ENCODE measurements around the gene ABCB10. TPM values are rescaled to one million over a fixed set of nuclear protein-coding genes. Genes with fewer than 3 reads are reported as not detected.

ABCB10 gene
- total RNA-seq, 1 donor from 2014 or later: 14.5 TPM

DNA sequence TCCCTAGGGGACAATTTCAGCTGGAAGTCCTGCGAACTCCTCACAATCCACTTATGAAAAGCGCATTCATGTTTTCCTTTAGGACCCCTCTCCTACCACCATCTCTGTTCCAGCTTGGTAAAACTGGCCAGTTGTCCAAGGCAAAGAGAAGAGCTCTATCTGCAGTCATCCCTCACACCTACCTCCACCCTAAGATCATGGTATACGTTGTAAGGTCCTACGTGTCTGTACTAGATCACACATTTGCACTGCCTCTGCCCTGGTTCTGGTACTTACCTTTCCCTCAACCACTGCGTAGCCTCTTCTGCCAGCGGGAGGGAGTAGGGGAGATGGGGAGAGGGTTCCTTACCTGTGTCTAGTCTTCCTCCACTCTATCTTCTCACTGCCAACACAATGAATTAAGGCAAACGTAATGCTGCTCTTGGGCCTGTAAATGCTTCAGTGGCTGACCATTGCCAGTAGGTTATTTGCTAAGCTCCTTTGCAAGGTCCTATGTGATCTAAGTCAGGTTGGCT lies 49.6 kb downstream of the ABCB10 start:
- TF ChIP-seq, protein P1, sequence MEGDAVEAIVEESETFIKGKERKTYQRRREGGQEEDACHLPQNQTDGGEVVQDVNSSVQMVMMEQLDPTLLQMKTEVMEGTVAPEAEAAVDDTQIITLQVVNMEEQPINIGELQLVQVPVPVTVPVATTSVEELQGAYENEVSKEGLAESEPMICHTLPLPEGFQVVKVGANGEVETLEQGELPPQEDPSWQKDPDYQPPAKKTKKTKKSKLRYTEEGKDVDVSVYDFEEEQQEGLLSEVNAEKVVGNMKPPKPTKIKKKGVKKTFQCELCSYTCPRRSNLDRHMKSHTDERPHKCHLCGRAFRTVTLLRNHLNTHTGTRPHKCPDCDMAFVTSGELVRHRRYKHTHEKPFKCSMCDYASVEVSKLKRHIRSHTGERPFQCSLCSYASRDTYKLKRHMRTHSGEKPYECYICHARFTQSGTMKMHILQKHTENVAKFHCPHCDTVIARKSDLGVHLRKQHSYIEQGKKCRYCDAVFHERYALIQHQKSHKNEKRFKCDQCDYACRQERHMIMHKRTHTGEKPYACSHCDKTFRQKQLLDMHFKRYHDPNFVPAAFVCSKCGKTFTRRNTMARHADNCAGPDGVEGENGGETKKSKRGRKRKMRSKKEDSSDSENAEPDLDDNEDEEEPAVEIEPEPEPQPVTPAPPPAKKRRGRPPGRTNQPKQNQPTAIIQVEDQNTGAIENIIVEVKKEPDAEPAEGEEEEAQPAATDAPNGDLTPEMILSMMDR (IDR thresholded peaks at IDR 0.05): no peak
- ChIA-PET POLR2A (interaction anchor here (1.0 to 3.5 kb wide), 8 partner anchors 18 to 1344 kb away, joined by 3 to 47 read pairs (median 6); partner anchors contain the start of genes ABCB10, CCSAP, IBA57 and RAB4A), CTCF (interaction anchor here (0.8 to 3.8 kb wide), 3 partner anchors 27 to 250 kb away, joined by 3 to 20 read pairs (median 16); no protein-coding TSS in a partner anchor)
- Mint-ChIP-seq H3K27ac (peak overlapping the region; percentile 97), H3K27me3 (peaks cover 1% of the 10 kb centered on the region), H3K36me3 (ENCODE audit: low read depth) (peaks cover 18% of the 10 kb centered on the region), H3K4me3 (peak overlapping the region; percentile 90), H3K4me1 (peaks cover 26% of the 10 kb centered on the region), H3K9me3 (no peaks in the 10 kb centered on the region)
- ATAC-seq (ENCODE audit: low read depth) (no peak), DNase-seq (no peak)
- intact Hi-C loops (cut with micrococcal nuclease): loop anchor here (1.0 to 10.0 kb wide), 6 partner anchors 29 to 1424 kb away; partner anchors contain the start of genes ABCB10, ARF1, RAB4A and TAF5L

GRCh38 chr1:229507951-229508822 lies 50.3 kb downstream of the ABCB10 start, which contains the start of gene NUP133:
Gene NUP133 (minus strand): TSS chr1:229508341. CDS start chr1:229508249, 92 bp downstream.
- DNase-seq: peak; percentile 97
- intact Hi-C loops (cut with micrococcal nuclease): loop anchor here (1.0 to 10.0 kb wide), 6 partner anchors 28 to 1423 kb away; partner anchors contain the start of genes ABCB10, ARF1, RAB4A and TAF5L
- no peaks in the 10 kb centered on the region for H3K9me3 Mint-ChIP-seq
- ChIA-PET POLR2A (interaction anchor here (0.5 to 3.5 kb wide), 12 partner anchors 13 to 1343 kb away, joined by 3 to 47 read pairs (median 5); partner anchors contain the start of genes ABCB10, CCSAP, IBA57 and RAB4A), CTCF (interaction anchor here (0.8 to 3.8 kb wide), 4 partner anchors 26 to 250 kb away, joined by 3 to 20 read pairs (median 10); no protein-coding TSS in a partner anchor)
- peak; percentile 92 for ATAC-seq (ENCODE audit: low read depth)
- TF ChIP-seq, protein P1 (IDR thresholded peaks at IDR 0.05): no peak
- H3K36me3 Mint-ChIP-seq (ENCODE audit: low read depth): peaks cover 23% of the 10 kb centered on the region
- H3K4me1 Mint-ChIP-seq: peaks cover 26% of the 10 kb centered on the region
- peak within 1 kb of the TSS; percentile 90 for H3K4me3 Mint-ChIP-seq
- H3K27ac Mint-ChIP-seq: peak within 1 kb of the TSS; percentile 97
- H3K27me3 Mint-ChIP-seq: peaks cover 1% of the 10 kb centered on the region

- CTCF ChIA-PET: interaction anchor here (2.5 to 3.8 kb wide), 2 partner anchors 26 to 249 kb away, joined by 16 to 20 read pairs; no protein-coding TSS in a partner anchor
- peak overlapping the region; percentile 90 for H3K4me3 Mint-ChIP-seq
- no peak for DNase-seq
- peak overlapping the region; percentile 97 for H3K27ac Mint-ChIP-seq
- H3K9me3 Mint-ChIP-seq: no peaks in the 10 kb centered on the region
- POLR2A ChIA-PET: interaction anchor here (0.5 to 3.5 kb wide), 8 partner anchors 14 to 1343 kb away, joined by 3 to 47 read pairs (median 5); partner anchors contain the start of genes ABCB10, IBA57 and RAB4A
- no peak for ATAC-seq (ENCODE audit: low read depth)
- TF ChIP-seq, protein P1 (IDR thresholded peaks at IDR 0.05): no peak
- peaks cover 26% of the 10 kb centered on the region for H3K4me1 Mint-ChIP-seq
- peaks cover 27% of the 10 kb centered on the region for H3K36me3 Mint-ChIP-seq (ENCODE audit: low read depth)
- intact Hi-C loops (cut with micrococcal nuclease): loop anchor here (10.0 kb wide), 1 partner anchor 1423 kb away; the partner anchor contains the start of gene ARF1
- H3K27me3 Mint-ChIP-seq: peaks cover 1% of the 10 kb centered on the region
These were observed 51.0 kb downstream of the ABCB10 start for GRCh38 chr1:229507502-229507901.

GRCh38 chr1:229506633-229507032 lies 51.9 kb downstream of the ABCB10 start:
- intact Hi-C loops (cut with micrococcal nuclease): loop anchor here (10.0 kb wide), 1 partner anchor 1422 kb away; the partner anchor contains the start of gene ARF1
- TF ChIP-seq, protein P1 (IDR thresholded peaks at IDR 0.05): no peak
- Mint-ChIP-seq H3K9me3 (no peaks in the 10 kb centered on the region), H3K36me3 (ENCODE audit: low read depth) (peaks cover 33% of the 10 kb centered on the region), H3K4me1 (peaks cover 26% of the 10 kb centered on the region), H3K4me3 (peak overlapping the region; percentile 90), H3K27me3 (peaks cover 1% of the 10 kb centered on the region), H3K27ac (no peak overlapping the region)
- ATAC-seq (ENCODE audit: low read depth): no peak
- CTCF ChIA-PET: interaction anchor here (2.5 kb wide), 1 partner anchor 25 kb away, joined by 16 read pairs; no protein-coding TSS in a partner anchor
- DNase-seq: no peak
- POLR2A ChIA-PET: interaction anchor here (0.6 kb wide), 2 partner anchors 23 to 251 kb away, joined by 3 to 6 read pairs; no protein-coding TSS in a partner anchor
